ENCODE results near the gene MUL1. TPM values are rescaled to one million over a fixed set of nuclear protein-coding genes. Genes with fewer than 3 reads are reported as not detected.

MUL1 gene
- total RNA-seq, 1 donor from 2014 or later = 32.4 TPM

DNA sequence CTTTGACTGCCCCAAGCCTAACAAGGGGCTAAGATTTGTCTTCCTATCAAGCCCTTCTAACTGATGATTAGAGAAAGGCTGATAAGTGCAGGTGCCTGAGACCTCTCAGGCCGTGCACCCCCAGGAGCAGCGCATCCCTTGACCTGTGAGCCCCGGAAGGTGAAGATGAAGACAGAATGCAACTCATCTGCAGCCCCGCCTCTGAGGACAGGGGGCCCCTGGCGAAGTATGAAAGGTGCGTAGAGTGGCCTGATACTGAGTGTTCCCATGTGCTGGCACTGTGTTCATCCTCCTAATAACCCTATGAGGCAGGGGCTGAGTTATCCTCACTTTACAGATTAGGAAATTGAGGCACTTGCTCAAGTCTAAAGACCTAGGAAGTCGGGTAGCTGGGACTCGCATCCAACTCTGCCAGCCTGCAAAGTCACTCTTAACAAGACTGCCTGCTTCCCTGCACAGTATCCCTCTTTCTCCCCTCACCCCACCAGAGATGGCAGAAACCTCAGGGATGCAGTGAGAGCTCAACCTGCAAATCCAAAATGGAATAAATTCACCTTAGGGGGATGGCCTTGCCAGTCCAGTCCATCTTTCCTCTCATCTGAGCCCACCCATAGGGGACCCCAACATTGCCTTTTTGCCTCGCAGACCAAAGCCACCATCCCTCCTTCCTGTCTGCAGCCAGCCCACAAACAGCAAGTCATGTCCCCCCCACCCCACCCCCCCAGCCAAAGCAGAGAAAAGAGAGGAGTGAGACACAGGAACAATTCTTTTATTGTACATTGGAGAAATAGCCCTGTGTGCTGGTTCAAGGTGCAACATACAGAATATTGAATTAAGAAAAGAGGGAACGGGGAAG is 26.1 kb downstream of the MUL1 start:
- no peak for DNase-seq
- no peaks in the 10 kb centered on the region for H3K36me3 Mint-ChIP-seq (ENCODE audit: unreplicated experiment)
- TF ChIP-seq, protein P1, sequence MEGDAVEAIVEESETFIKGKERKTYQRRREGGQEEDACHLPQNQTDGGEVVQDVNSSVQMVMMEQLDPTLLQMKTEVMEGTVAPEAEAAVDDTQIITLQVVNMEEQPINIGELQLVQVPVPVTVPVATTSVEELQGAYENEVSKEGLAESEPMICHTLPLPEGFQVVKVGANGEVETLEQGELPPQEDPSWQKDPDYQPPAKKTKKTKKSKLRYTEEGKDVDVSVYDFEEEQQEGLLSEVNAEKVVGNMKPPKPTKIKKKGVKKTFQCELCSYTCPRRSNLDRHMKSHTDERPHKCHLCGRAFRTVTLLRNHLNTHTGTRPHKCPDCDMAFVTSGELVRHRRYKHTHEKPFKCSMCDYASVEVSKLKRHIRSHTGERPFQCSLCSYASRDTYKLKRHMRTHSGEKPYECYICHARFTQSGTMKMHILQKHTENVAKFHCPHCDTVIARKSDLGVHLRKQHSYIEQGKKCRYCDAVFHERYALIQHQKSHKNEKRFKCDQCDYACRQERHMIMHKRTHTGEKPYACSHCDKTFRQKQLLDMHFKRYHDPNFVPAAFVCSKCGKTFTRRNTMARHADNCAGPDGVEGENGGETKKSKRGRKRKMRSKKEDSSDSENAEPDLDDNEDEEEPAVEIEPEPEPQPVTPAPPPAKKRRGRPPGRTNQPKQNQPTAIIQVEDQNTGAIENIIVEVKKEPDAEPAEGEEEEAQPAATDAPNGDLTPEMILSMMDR (IDR thresholded peaks at IDR 0.05; ENCODE audit: partially characterized antibody, unreplicated experiment) = no peak
- H3K4me3 Mint-ChIP-seq (ENCODE audit: unreplicated experiment) = peak overlapping the region; percentile 81
- peak overlapping the region; percentile 64 for H3K27ac Mint-ChIP-seq (ENCODE audit: unreplicated experiment)
- H3K9me3 Mint-ChIP-seq (ENCODE audit: unreplicated experiment) = peaks cover 15% of the 10 kb centered on the region
- H3K4me1 Mint-ChIP-seq (ENCODE audit: low read depth, unreplicated experiment) = peaks cover 40% of the 10 kb centered on the region
- peaks cover 19% of the 10 kb centered on the region for H3K27me3 Mint-ChIP-seq (ENCODE audit: unreplicated experiment)

DNA sequence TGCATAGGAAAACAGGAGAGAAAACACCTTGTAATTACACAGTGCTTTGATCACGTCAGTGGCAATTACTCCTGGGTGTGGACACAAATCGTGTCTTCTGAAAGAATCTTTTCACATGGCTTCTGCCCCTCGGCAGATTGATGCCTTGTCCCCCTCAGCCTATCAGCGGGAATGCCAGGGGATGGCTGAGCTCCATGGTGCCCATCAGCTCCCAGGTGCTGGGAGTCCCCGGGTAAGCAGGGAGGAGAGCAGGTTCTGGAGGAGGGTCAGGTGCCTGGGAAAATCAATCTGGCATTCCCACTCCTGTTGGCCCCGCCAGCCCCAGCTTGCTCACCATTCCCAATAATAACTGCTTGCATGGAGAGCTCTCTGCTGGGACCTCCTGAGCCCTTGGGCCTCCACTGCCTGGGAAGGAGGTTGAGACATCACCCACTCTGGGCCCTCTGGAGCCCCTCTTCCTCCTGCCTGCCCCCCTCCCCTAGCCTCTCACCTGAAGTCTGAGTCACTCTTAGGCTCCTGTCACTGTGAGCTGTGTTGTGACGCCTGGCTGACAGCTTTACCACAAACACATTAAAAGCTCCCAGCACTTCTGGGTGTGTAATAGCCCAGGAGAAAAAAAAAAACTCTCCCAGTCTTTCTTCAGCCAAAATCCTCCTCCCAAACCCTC is 26.9 kb downstream of the MUL1 start:
- TF ChIP-seq, protein P1 (IDR thresholded peaks at IDR 0.05; ENCODE audit: partially characterized antibody, unreplicated experiment) = no peak
- H3K27ac Mint-ChIP-seq (ENCODE audit: unreplicated experiment) = no peak overlapping the region
- peaks cover 15% of the 10 kb centered on the region for H3K9me3 Mint-ChIP-seq (ENCODE audit: unreplicated experiment)
- peaks cover 16% of the 10 kb centered on the region for H3K27me3 Mint-ChIP-seq (ENCODE audit: unreplicated experiment)
- no peaks in the 10 kb centered on the region for H3K36me3 Mint-ChIP-seq (ENCODE audit: unreplicated experiment)
- H3K4me3 Mint-ChIP-seq (ENCODE audit: unreplicated experiment) = peak overlapping the region; percentile 81
- H3K4me1 Mint-ChIP-seq (ENCODE audit: low read depth, unreplicated experiment) = peaks cover 43% of the 10 kb centered on the region
- no peak for DNase-seq

DNA sequence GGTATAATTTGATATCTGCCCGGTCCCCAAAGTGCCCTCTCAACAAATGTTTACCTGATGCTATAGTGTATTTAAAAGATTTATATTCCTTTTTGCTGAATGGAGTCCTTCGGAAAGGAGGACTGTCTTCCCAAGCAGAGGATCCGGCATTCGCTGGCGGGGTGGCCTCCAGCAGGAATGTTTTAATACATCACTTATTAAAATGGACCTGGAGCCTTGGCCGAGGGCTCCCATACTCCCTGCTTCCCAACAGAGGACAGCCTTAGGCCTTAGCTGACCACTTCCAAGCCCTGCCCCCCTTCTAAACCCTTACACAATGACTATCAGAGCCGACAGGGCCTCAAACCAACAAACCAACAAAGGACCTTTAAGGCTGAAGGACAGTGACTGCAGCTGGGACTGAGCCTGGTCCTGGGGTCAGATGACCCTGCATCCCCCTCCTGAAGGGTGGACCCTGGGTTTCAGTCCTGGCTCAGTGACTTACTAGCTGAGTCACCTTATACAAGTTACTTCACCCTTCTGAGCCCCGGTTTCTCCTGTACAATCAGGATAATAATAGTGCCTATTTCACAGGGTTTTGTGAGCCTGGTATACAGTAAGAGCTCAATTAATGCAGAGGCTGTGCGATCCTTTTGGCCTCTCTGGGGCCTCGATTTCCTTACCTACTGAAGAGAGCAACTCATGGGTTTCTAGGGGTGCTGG is 27.6 kb downstream of the MUL1 start:
- Mint-ChIP-seq H3K27ac (ENCODE audit: unreplicated experiment) (no peak overlapping the region), H3K4me1 (ENCODE audit: low read depth, unreplicated experiment) (peaks cover 43% of the 10 kb centered on the region), H3K4me3 (ENCODE audit: unreplicated experiment) (no peak overlapping the region), H3K36me3 (ENCODE audit: unreplicated experiment) (no peaks in the 10 kb centered on the region), H3K9me3 (ENCODE audit: unreplicated experiment) (peaks cover 12% of the 10 kb centered on the region), H3K27me3 (ENCODE audit: unreplicated experiment) (peaks cover 14% of the 10 kb centered on the region)
- DNase-seq = no peak
- TF ChIP-seq, protein P1 (IDR thresholded peaks at IDR 0.05; ENCODE audit: partially characterized antibody, unreplicated experiment) = no peak

DNA sequence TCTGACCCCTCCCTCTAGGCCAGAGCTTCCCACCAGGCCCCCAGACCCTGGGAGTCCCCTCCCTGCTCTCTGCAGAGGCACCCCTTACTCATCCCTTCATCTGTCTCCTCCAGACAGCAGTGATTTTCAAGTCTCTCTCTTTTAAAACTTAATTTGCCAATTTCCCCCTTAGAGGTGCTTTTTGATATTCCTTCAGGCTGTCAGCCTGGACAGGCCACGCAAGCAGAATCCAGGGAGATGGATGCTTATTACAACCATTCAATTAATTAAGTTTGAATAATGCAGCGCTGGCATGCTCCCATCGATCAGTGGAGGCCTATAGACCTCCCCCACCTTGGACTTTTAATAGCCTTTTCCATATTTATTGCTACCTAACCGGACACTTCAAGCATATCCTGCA is 28.1 kb downstream of the MUL1 start:
- Mint-ChIP-seq H3K9me3 (ENCODE audit: unreplicated experiment) (peaks cover 12% of the 10 kb centered on the region), H3K27ac (ENCODE audit: unreplicated experiment) (peak overlapping the region; percentile 38), H3K4me1 (ENCODE audit: low read depth, unreplicated experiment) (peaks cover 45% of the 10 kb centered on the region), H3K27me3 (ENCODE audit: unreplicated experiment) (peaks cover 14% of the 10 kb centered on the region), H3K4me3 (ENCODE audit: unreplicated experiment) (no peak overlapping the region), H3K36me3 (ENCODE audit: unreplicated experiment) (no peaks in the 10 kb centered on the region)
- no peak for DNase-seq
- TF ChIP-seq, protein P1 (IDR thresholded peaks at IDR 0.05; ENCODE audit: partially characterized antibody, unreplicated experiment) = no peak

All from glutamatergic neuron (in vitro differentiated cells).